ENCODE measurements around the gene CDH5.

Gene CDH5

GRCh38 chr16:66427036-66427860, 60.8 kb downstream of the CDH5 start, which contains the start of gene BEAN1:
BEAN1 (plus strand) TSS chr16:66427295; CDS start chr16:66437677, 10,382 bp downstream.
- Histone ChIP-seq H3K79me2 (ENCODE audit: control insufficient read depth, insufficient read depth, low read length) (no peaks in the 10 kb centered on the region), H3K4ac (ENCODE audit: low read depth, low read length) (no peak within 1 kb of the TSS), H3K9ac (ENCODE audit: low read length) (peak within 1 kb of the TSS; percentile 34), H3K4me2 (ENCODE audit: low read length) (peak within 1 kb of the TSS; percentile 60), H4K8ac (ENCODE audit: low read depth, low read length) (no peak within 1 kb of the TSS), H3K36me3 (ENCODE audit: control insufficient read depth, insufficient read depth, low read length) (no peaks in the 10 kb centered on the region), H3K18ac (ENCODE audit: low read length) (no peak within 1 kb of the TSS), H3K23ac (ENCODE audit: low read length) (peak within 1 kb of the TSS; percentile 85), H2BK15ac (replicated peaks; ENCODE audit: low read depth) (no peak within 1 kb of the TSS), H3K56ac (ENCODE audit: low read length) (no peak within 1 kb of the TSS), H3K27ac (ENCODE audit: low read depth, low read length) (no peak within 1 kb of the TSS), H3K4me3 (ENCODE audit: low read length) (no peak within 1 kb of the TSS), H3K4me1 (ENCODE audit: control insufficient read depth, low read depth, low read length) (no peaks in the 10 kb centered on the region), H3K79me1 (ENCODE audit: low read length) (no peaks in the 10 kb centered on the region), H2BK5ac (ENCODE audit: low read length) (no peak within 1 kb of the TSS), H2BK120ac (ENCODE audit: low read depth, low read length) (no peak within 1 kb of the TSS), H2AK5ac (ENCODE audit: low read length) (no peak within 1 kb of the TSS), H3K27me3 (ENCODE audit: insufficient read depth, low read length, poor library complexity) (peaks cover 42% of the 10 kb centered on the region), H4K5ac (ENCODE audit: low read length) (no peak within 1 kb of the TSS)
- no peak for DNase-seq
- no CpG with 5 or more reads among the region's 118 CpGs for WGBS (ENCODE audit: extremely low coverage, insufficient coverage, low lambda C conversion rate)

DNA sequence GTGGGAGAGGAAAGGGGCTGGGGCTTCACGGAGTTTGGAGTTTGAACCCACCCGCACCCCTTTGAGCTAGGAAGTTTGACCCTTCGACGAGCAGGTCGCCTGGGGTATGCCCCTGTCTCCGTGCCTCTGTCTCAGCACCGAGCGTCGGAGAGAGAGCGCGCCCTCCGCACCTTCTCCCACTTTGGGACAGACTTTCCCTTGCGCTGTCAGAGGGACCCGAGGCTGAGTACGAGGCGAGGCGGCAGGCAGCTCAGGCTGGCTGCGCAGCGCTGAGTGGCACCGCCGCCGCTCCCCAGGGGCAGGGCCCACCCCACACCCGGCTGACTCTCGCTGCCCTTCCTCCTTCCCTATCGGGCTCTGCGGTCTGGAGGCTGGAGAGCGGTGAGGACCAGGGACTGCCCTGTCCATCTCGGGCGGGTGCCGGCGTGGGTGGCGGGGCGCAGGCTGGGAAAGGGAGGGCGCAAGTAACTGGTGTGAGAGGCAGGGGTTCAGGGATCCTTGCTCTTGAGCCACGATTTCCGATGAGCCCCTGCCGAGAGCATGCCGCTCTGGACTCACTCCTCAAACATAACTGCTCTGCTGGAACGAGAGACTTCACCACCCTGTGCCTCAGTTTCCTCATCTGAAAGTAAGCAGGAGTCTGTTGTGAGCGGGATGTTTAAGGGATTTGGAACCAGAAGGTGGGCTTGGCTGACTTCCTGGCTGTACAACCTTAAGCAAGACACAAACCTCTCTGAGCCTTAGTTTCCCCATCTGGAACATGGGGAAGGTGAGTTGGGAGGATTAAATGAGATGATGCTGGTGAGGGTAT, 61.6 kb downstream of the CDH5 start:
- H3K56ac ChIP-seq (ENCODE audit: low read length) = no peak overlapping the region
- H3K4me2 ChIP-seq (ENCODE audit: low read length) = peak overlapping the region; percentile 60
- no peak overlapping the region for H4K8ac ChIP-seq (ENCODE audit: low read depth, low read length)
- H3K9ac ChIP-seq (ENCODE audit: low read length) = no peak overlapping the region
- DNase-seq = no peak
- H3K23ac ChIP-seq (ENCODE audit: low read length) = no peak overlapping the region
- H2AK5ac ChIP-seq (ENCODE audit: low read length) = no peak overlapping the region
- H3K4me1 ChIP-seq (ENCODE audit: control insufficient read depth, low read depth, low read length) = no peaks in the 10 kb centered on the region
- no peak overlapping the region for H3K27ac ChIP-seq (ENCODE audit: low read depth, low read length)
- no peaks in the 10 kb centered on the region for H3K79me2 ChIP-seq (ENCODE audit: control insufficient read depth, insufficient read depth, low read length)
- H4K5ac ChIP-seq (ENCODE audit: low read length) = no peak overlapping the region
- WGBS (ENCODE audit: extremely low coverage, insufficient coverage, low lambda C conversion rate) = no CpG with 5 or more reads among the region's 40 CpGs
- H3K4ac ChIP-seq (ENCODE audit: low read depth, low read length) = no peak overlapping the region
- H3K36me3 ChIP-seq (ENCODE audit: control insufficient read depth, insufficient read depth, low read length) = no peaks in the 10 kb centered on the region
- H2BK120ac ChIP-seq (ENCODE audit: low read depth, low read length) = no peak overlapping the region
- no peak overlapping the region for H3K18ac ChIP-seq (ENCODE audit: low read length)
- H2BK15ac ChIP-seq (replicated peaks; ENCODE audit: low read depth) = no peak overlapping the region
- H3K4me3 ChIP-seq (ENCODE audit: low read length) = no peak overlapping the region
- H3K79me1 ChIP-seq (ENCODE audit: low read length) = no peaks in the 10 kb centered on the region
- H3K27me3 ChIP-seq (ENCODE audit: insufficient read depth, low read length, poor library complexity) = peaks cover 42% of the 10 kb centered on the region
- H2BK5ac ChIP-seq (ENCODE audit: low read length) = no peak overlapping the region

DNA sequence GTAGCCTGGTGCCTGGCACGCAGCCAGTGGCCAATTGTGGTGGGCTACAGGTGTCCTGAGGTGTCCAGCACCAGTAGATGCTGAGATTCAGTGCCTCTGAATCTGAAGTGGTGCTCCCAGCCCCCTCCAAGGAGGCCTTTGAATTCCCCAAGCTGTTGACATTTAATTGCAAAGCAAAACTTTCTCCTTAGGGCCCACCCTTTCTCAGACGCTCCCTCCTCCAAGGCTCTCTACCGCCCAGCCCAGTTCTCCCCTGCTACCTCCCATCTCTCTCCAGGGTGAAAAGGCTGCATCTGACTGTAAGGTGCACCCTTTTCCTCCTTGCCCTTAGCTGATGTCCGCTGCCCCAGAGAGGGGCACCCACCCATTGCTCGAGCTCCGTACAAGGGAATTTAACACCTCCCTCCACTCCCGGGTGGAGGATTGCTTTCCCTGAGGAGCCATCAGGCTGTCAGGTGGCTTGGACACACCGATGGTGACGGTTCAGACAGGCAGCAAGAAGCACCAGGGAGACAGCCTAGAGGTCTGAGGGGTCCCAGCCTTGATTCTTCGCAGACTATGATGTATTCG, 62.3 kb downstream of the CDH5 start:
- H3K27me3 ChIP-seq (ENCODE audit: insufficient read depth, low read length, poor library complexity) = peaks cover 42% of the 10 kb centered on the region
- H2BK5ac ChIP-seq (ENCODE audit: low read length) = no peak overlapping the region
- no peaks in the 10 kb centered on the region for H3K36me3 ChIP-seq (ENCODE audit: control insufficient read depth, insufficient read depth, low read length)
- DNase-seq = no peak
- WGBS (ENCODE audit: extremely low coverage, insufficient coverage, low lambda C conversion rate) = no CpG with 5 or more reads among the region's 11 CpGs
- H3K27ac ChIP-seq (ENCODE audit: low read depth, low read length) = no peak overlapping the region
- no peak overlapping the region for H3K23ac ChIP-seq (ENCODE audit: low read length)
- peaks cover 2% of the 10 kb centered on the region for H3K4me1 ChIP-seq (ENCODE audit: control insufficient read depth, low read depth, low read length)
- H2BK120ac ChIP-seq (ENCODE audit: low read depth, low read length) = no peak overlapping the region
- H4K8ac ChIP-seq (ENCODE audit: low read depth, low read length) = no peak overlapping the region
- no peak overlapping the region for H3K4me3 ChIP-seq (ENCODE audit: low read length)
- no peaks in the 10 kb centered on the region for H3K79me2 ChIP-seq (ENCODE audit: control insufficient read depth, insufficient read depth, low read length)
- no peak overlapping the region for H2BK15ac ChIP-seq (replicated peaks; ENCODE audit: low read depth)
- H3K56ac ChIP-seq (ENCODE audit: low read length) = no peak overlapping the region
- H4K5ac ChIP-seq (ENCODE audit: low read length) = no peak overlapping the region
- no peak overlapping the region for H3K9ac ChIP-seq (ENCODE audit: low read length)
- no peak overlapping the region for H2AK5ac ChIP-seq (ENCODE audit: low read length)
- H3K4me2 ChIP-seq (ENCODE audit: low read length) = no peak overlapping the region
- no peaks in the 10 kb centered on the region for H3K79me1 ChIP-seq (ENCODE audit: low read length)
- H3K4ac ChIP-seq (ENCODE audit: low read depth, low read length) = no peak overlapping the region
- no peak overlapping the region for H3K18ac ChIP-seq (ENCODE audit: low read length)

DNA sequence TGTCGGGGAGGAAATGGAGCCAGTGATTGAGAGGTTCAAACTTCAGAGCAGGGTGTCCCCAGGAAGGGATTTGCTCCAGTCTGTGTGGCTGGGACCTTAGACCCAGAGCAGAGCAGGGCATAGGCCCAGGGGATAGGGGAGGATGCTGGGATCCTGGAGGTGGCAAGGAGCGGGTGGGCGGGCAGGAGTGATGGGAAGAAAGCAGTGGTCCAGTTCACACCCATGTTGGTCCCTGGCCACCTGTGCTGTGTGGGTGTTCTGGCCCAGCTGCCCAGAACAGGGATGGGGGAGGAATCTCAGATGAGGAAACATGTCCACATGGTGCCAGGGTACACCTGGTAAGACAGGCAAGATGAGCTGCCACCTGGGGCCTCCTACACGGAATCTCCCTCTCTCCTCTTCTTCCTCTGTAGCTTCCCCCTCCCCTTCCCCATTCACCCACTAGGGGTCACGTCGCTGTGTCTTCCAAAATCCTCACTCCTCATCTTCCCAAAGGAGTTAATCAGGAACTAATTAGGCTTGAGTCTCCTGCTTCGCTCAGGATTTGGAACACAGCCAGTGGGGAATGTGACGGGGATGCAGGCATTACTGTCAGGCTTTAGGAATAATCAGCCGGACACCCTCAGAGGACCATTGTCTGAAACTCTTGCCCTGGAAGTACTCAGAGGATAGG, 62.9 kb downstream of the CDH5 start:
- Histone ChIP-seq H3K27ac (ENCODE audit: low read depth, low read length) (no peak overlapping the region), H4K5ac (ENCODE audit: low read length) (no peak overlapping the region), H3K27me3 (ENCODE audit: insufficient read depth, low read length, poor library complexity) (peaks cover 42% of the 10 kb centered on the region), H3K79me2 (ENCODE audit: control insufficient read depth, insufficient read depth, low read length) (no peaks in the 10 kb centered on the region), H3K79me1 (ENCODE audit: low read length) (no peaks in the 10 kb centered on the region), H3K56ac (ENCODE audit: low read length) (no peak overlapping the region), H3K4me3 (ENCODE audit: low read length) (no peak overlapping the region), H3K18ac (ENCODE audit: low read length) (no peak overlapping the region), H3K4me2 (ENCODE audit: low read length) (no peak overlapping the region), H3K23ac (ENCODE audit: low read length) (no peak overlapping the region), H2BK5ac (ENCODE audit: low read length) (no peak overlapping the region), H3K4me1 (ENCODE audit: control insufficient read depth, low read depth, low read length) (peaks cover 2% of the 10 kb centered on the region), H2BK120ac (ENCODE audit: low read depth, low read length) (no peak overlapping the region), H3K36me3 (ENCODE audit: control insufficient read depth, insufficient read depth, low read length) (no peaks in the 10 kb centered on the region), H2AK5ac (ENCODE audit: low read length) (no peak overlapping the region), H4K8ac (ENCODE audit: low read depth, low read length) (no peak overlapping the region), H2BK15ac (replicated peaks; ENCODE audit: low read depth) (no peak overlapping the region), H3K9ac (ENCODE audit: low read length) (no peak overlapping the region), H3K4ac (ENCODE audit: low read depth, low read length) (no peak overlapping the region)
- DNase-seq = no peak
- WGBS (ENCODE audit: extremely low coverage, insufficient coverage, low lambda C conversion rate) = no CpG with 5 or more reads among the region's 9 CpGs

- Histone ChIP-seq H3K79me2 (ENCODE audit: control insufficient read depth, insufficient read depth, low read length) (no peaks in the 10 kb centered on the region), H3K56ac (ENCODE audit: low read length) (no peak overlapping the region), H2BK120ac (ENCODE audit: low read depth, low read length) (no peak overlapping the region), H3K9ac (ENCODE audit: low read length) (no peak overlapping the region), H3K23ac (ENCODE audit: low read length) (no peak overlapping the region), H3K4ac (ENCODE audit: low read depth, low read length) (no peak overlapping the region), H2AK5ac (ENCODE audit: low read length) (no peak overlapping the region), H3K27ac (ENCODE audit: low read depth, low read length) (no peak overlapping the region), H3K4me2 (ENCODE audit: low read length) (no peak overlapping the region), H3K36me3 (ENCODE audit: control insufficient read depth, insufficient read depth, low read length) (no peaks in the 10 kb centered on the region), H4K8ac (ENCODE audit: low read depth, low read length) (no peak overlapping the region), H3K4me1 (ENCODE audit: control insufficient read depth, low read depth, low read length) (peaks cover 3% of the 10 kb centered on the region), H3K79me1 (ENCODE audit: low read length) (no peaks in the 10 kb centered on the region), H4K5ac (ENCODE audit: low read length) (no peak overlapping the region), H3K18ac (ENCODE audit: low read length) (no peak overlapping the region), H2BK15ac (replicated peaks; ENCODE audit: low read depth) (no peak overlapping the region), H3K4me3 (ENCODE audit: low read length) (no peak overlapping the region), H2BK5ac (ENCODE audit: low read length) (no peak overlapping the region), H3K27me3 (ENCODE audit: insufficient read depth, low read length, poor library complexity) (peaks cover 35% of the 10 kb centered on the region)
- no peak for DNase-seq
- no CpG with 5 or more reads among the region's 3 CpGs for WGBS (ENCODE audit: extremely low coverage, insufficient coverage, low lambda C conversion rate)
These were observed 63.7 kb downstream of the CDH5 start for GRCh38 chr16:66430214-66430613.

Measured in mesendoderm (in vitro differentiated cells).